Activated gamma-delta T cell treated with anti-CD3 and anti-CD28 coated beads, Interleukin-2, amount 50 U/mL, for 16 hours (primary cell): ENCODE measurements around the gene IP6K1.

Experiments
- DNase-seq: peaks from one replicate; pipeline ENCODE4 v3.0.0-alpha.2; 2020; ENCODE audit warnings: low read depth

IP6K1 gene

DNA sequence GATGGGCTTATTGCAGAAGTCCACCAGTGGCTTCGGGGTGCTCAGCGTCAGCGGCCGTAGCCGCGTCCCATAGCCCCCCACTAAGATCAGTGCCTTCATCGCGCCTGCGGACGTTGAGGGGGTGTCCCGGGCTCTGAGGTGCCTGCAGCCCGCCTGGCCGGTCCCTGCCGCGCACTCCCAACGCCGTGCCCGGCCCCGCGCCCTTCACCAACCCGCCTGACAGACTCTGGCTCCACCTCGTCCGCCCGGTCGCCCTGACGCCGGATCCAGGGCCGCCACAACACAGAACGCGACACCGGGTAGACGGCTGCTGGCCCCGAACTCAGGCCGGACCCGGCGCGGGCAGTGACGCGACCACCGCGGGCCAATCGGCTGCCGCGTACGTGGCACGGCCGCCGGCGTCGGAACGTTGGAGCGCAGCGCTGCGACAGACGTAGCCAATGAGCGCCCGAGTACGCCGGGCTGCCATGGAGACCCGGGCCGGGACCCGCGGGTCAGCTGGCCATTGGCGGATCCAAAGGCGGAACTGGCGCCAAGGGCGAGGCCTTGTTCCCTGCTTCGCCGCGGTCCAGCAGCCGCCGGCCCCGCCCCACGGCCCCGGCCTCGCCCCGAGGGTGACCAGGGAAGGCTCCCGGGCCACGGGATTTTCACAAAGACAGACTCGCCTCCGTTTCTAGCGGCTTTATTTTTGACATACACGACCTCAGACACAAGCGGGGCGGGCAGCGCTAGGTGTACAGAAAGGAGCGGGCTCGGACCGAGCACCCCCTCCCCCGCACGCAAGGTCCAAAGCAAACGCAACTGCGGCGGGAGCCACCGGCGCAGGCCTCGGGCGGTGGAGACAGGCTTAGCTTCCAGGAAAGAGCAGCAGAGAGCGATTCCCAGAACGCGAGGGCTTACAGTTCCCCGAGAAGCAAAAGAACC is 62.5 kb downstream of the IP6K1 start, which contains the start of gene GMPPB:
TSS of gene GMPPB (minus strand) at position 324 of the 924 bp plus-strand sequence. CDS start at position 99, 225 bp downstream.
- DNase-seq, result peak; percentile 84

GRCh38 chr3:49723296-49723627 is 63.1 kb downstream of the IP6K1 start:
- DNase-seq, result peak; percentile 28

DNA sequence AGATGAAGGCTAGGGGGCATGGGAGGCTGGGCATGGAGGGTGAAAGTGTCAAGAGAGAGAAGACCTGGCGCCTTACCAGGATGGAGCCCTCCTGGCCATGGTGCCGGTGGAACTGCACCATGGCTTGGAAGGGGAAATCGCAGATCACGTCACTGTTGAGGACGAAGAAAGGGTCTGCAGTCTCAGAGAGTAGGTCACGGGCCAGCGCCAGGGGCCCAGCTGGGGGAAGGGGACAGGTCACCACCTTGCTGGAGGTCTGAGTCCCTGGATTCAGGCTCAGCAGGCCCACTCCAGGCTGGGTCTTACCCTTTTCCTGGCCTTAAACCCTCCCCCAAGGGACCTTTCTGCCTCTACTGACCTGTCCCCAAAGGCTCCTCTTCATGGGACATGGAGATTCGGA is 63.4 kb downstream of the IP6K1 start:
- DNase-seq, result no peak

- DNase-seq, result no peak
Observed at GRCh38 chr3:49721896-49722781, 64.2 kb downstream of the IP6K1 start.

DNA sequence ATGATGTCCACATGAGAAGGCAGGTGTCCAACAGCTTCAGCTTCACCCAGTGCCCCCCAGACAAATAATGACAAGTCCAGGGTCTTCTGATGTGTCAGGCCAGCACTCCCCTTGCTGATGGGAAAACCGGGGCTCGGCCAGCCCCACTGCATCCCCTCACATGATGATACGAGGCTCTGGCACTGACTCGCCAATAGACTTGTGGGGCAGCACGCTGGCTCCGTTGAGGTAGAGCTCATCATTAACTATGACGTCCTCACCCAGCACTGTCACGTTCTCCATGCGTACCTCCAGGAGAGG is 64.8 kb downstream of the IP6K1 start:
- DNase-seq, result no peak

GRCh38 chr3:49720855-49721595 is 65.3 kb downstream of the IP6K1 start:
- DNase-seq, result no peak

GRCh38 chr3:49719214-49719884 is 67.0 kb downstream of the IP6K1 start, which contains the start of gene AMIGO3:
TSS of gene AMIGO3 (minus strand) at chr3:49719684. CDS start at chr3:49719465, 219 bp downstream.
- DNase-seq, result peak; percentile 86

GRCh38 chr3:49718858-49719213 is 67.5 kb downstream of the IP6K1 start:
- no peak for DNase-seq

DNA sequence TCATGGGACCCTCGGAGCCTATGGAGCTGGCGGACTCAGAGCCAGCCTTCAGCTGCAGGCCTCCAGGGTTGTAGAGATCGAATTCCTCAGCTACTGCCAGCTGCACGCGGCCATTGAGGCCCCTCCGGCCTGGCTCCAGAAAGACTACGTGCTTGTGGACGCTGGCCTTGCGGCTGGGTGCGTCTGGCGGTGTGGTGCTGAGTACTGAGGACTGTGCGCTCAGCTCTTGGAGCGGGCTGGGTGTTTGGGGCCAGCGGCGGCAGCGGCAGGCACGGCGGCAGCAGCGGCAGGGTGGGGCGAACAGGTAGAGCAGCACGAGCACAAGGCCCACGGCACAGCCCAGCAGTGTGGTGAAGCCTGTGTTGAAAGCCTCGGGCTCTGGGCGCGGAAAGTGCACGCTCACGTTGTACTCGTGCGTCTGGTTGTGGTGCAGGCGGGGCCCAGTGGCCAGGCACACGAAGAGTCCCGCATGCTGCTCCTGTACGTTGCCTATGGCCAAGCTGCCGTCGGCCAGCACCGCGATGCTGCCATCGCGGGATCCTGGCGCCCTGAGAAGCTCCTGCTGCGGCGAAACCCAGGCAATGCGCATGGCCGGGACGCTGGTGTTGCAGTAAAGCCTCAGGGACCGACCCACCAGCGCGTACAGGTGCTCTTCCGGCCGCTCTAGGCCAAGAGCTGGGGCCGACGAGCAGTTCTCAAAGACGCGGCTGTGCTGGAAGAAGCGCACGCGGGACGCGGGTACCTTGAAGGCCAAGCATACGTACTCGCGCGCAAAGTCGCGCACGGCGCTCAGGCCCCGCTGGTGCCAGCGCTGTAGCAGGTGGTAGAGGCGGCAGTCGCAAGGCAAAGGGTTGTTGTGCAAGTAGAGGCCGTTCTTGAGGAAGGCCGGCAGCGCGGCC is 68.1 kb downstream of the IP6K1 start:
- DNase-seq, result no peak

DNA sequence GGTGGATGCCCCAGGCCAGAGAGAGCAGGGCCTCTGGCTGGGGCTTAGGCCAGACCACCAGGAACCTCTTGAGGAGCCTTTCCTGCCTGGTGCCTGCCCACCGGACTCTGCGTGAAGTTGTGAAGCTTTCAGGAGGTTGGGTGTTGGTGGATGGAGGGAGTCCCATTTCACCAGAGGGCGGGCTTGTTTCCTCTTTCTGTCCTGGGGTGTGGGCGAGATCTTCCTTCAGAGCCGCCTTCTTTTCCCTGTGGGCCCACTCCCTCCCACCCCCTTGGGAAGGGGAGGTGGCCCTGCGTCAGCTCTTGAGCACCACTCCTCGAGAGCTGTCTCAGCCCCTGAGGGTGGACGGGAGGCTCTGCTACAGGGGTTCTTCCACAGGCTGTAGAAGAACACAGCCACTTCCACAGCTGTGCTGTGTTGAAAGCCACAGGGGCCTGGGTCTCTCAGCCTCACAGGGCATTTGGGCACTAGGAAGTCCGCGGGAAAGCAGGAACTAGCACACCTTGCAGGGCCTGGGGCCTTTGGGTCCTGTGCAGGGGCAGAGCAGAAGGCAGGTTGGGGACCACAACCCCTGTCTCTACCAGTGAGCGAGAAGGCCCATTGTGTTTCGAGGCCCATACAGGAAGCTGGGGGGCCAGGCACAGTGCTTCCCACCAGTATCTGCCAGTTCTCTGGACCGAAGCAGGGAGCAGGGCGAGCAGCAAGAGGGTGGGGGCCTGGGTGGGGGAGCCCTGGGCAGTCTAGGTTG is 69.0 kb downstream of the IP6K1 start:
- DNase-seq, result no peak

DNA sequence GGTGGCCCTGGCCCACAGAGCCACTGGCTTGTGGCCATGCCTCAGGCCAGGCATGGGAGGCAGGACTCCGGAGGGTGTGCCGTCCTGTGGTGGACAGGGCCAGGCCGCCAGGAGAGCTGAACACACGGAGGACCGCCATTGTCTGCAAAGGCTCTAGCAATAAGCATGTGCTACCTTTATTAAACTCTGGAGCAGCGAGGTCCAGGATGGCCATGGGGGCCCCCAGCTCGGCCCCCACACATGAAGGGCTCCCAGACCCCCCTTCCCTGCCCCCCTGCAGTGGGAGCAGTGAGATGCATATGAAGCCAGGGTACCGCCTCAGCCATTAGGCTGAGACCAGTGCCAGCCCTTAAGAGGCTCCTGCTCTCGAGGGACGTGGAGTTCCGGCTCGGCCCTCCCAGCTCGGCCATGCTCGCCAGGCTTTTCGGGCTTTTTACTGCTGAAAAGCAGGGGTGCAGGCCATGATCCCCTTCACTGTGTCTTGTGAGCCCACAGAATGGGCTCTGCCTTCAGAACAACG is 69.6 kb downstream of the IP6K1 start:
- no peak for DNase-seq

GRCh38 chr3:49716169-49716568 is 70.2 kb downstream of the IP6K1 start:
- no peak for DNase-seq

DNA sequence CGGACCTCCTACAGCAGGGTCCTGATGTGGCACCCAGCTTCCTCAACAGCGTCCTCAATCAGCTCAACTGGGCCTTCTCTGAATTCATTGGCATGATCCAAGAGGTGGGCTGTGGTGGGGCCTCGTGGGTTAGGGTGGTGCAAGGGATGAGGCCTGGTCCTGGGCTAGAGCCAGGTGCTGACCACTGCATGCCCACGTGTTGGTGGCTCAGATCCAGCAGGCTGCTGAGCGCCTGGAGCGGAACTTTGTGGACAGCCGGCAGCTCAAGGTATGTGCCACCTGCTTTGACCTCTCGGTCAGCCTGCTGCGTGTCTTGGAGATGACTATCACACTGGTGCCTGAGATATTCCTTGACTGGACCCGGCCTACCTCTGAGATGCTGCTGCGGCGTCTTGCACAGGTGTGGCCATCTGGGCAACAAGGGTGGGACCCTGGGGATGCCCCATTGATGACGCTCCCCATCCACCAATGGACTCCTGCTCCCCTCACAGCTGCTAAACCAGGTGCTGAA is 70.7 kb downstream of the IP6K1 start:
- no peak for DNase-seq

- no peak for DNase-seq
Observed at GRCh38 chr3:49714728-49715550, 71.4 kb downstream of the IP6K1 start.

DNA sequence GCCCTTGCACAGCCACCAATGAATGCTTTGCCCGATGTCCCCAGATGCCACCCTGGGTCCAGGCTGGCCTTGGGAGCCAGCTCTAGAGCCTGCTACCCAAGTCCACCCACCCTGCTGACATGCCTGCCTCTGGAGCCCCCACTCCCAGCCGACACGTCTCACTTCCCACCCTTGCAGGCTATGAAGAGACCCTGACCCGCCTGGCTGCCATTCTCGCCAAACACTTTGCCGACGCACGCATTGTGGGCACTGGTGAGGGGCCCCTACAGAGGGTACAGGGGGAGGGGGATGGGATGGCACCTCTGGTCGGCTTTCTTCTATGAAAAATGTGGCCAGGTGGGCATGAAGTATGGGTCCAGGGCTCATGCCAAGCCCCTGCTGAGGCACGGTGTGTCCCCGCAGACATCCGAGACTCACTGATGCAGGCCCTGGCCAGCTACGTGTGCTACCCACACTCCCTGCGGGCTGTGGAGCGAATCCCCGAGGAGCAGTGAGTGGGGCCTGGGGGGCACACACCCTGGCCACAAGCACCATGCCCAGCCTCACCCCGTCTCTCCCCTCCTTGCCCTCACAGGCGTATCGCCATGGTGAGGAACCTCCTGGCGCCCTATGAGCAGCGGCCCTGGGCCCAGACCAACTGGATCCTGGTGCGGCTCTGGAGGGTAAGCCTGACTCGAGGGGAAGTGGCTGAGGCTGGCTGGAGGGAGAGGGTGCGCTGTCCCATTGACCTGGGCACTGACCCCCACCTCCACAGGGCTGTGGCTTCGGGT is 72.8 kb downstream of the IP6K1 start:
- DNase-seq, result no peak

DNA sequence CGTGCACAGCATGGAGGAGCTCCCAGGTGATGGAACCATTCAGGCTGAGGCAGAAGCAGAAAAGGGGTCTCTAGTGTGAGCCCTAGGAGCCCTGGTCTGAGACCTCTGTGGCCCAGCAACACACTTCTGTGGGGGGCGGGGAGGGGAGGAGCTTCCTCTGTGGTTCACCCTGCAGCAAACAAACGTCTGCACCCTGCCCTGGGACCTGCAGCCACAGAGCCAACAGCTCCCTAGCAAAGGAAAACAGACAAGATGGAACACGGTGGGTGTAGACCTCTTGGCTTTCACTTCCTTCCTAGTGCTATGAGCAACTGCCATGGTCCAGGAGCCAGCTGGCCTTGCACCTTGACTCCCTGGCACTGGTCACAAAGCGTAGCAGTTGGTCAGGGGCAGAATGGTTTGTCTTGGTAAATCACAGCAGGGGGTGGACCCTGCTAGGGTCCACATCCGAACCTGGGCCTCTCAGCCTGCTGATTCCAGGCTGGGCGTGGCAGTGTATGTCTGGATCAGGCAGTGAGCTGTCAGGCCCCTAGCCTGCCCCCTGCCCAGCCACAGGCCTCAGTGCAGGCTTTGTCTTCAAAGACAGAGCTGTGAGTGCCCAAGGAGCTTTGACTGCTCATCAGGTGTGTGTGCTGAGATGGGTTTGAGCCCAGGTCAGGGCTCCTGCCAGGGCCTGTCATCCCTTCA is 73.6 kb downstream of the IP6K1 start:
- DNase-seq, result no peak

DNA sequence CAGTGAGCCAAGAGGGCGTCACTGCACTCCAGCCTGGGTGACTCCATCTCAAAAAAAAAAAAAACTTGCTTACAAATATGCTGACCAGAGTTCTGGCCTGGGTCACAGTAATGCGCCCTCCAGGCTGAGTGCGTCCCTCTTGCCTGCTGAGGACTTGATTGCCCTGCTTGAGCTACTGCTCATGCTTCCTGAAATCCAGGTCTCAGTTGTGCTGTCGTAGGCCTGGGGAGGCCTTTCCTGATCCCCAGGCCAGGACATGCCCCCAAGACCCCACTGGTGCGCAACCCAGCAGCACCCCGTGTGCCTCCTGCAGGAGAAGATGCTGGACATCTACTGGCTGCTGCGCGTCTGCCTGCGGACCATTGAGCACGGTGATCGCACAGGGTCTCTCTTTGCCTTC is 74.2 kb downstream of the IP6K1 start:
- no peak for DNase-seq
